GM18526 (cell line): ENCODE data around the gene ZER1.

Source experiments
- POLR2A ChIP-seq: IDR thresholded peaks from 3 replicates; pipeline ENCODE4 v1.6.1; 2011; ENCODE audit not compliant: insufficient read length; ENCODE audit errors: extremely low read depth

The ZER1 gene

DNA sequence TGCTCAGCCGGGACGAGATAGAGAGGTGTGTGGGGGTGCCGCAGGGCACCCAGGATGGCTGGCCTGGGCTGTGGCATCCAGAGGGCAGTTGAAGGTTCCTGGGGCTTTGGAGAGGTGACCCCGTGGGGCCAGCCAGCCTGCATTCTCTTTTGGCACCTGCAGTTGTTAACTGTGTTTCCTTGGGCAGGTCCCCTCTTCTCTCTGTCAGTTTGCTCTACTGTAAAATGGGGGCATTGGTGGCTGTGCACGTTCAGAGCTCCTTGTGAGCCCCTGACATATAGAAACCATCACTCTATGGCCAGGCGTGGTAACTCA is 56.3 kb downstream of the ZER1 start:
- no peak for TF ChIP-seq POLR2A

DNA sequence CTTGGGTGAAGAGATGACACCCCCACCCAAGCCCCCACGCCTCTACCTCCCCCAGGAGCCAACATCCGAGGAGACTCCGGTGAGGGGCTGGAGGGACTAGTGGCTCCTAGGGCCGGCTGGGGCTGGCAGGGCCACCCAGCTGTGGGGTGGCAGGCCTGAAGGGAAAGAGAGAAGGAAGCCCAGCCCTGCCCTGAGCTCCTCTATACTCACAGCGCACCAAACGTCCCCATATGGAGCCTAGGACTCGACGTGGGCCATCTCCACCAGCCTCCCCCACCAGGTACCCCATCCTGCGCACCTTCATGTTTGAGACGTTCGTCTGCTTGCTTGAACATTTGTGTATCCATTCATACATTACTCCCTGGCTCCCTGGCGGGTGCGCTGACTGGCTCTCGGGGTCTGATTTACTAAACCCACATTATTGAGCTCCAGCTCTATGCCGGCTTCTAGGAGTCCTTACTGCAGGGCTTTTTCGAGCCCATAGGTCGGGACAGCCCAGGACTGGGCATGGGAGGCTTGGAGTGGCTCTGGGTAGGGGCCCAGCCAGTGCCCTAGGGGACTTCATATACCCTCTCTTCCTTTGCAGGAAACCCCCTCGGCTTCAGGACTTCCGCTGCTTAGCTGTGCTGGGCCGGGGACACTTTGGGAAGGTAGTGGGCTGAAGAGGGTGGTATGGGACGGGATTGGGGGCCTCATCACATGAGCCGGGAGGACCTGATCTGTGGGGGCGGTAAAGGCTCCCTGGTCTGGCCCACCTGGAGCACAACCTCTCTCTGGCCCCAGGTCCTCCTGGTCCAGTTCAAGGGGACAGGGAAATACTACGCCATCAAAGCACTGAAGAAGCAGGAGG is 56.9 kb downstream of the ZER1 start:
- no peak for TF ChIP-seq POLR2A

DNA sequence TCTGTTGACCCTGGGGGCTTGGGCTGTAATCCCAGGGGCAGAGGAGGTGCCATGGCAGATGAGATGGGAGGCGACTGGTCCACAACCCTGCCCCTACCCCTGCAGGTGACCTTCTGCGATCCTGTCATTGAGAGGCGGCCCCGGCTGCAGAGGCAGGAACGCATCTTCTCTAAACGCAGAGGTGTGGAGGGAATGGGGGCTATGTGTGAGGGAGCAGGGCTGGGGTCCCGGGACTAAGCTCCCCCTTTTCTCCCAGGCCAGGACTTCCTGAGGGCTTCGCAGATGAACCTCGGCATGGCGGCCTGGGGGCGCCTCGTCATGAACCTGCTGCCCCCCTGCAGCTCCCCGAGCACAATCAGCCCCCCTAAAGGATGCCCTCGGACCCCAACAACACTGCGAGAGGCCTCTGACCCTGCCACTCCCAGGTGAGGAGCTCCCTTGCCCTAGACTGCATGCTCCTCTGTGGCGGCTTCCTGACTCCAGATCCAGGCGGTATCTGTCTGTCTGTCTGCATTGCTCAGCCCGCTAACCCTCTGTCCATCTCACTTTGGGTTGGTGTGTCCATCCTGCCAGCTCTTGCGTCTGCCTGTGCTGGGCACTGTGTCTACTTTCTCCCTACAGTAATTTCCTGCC is 57.7 kb downstream of the ZER1 start:
- no peak for TF ChIP-seq POLR2A

GRCh38 chr9:128713411-128713780 is 58.3 kb downstream of the ZER1 start:
- TF ChIP-seq POLR2A, result no peak

GRCh38 chr9:128712451-128713410 is 59.0 kb downstream of the ZER1 start:
- TF ChIP-seq POLR2A, result no peak

GRCh38 chr9:128707446-128707845 is 64.3 kb downstream of the ZER1 start:
- TF ChIP-seq POLR2A, result no peak

- no peak for TF ChIP-seq POLR2A
These were observed 64.9 kb downstream of the ZER1 start for GRCh38 chr9:128706671-128707381.

- TF ChIP-seq POLR2A, result no peak
These were observed 65.7 kb downstream of the ZER1 start for GRCh38 chr9:128706045-128706444.

DNA sequence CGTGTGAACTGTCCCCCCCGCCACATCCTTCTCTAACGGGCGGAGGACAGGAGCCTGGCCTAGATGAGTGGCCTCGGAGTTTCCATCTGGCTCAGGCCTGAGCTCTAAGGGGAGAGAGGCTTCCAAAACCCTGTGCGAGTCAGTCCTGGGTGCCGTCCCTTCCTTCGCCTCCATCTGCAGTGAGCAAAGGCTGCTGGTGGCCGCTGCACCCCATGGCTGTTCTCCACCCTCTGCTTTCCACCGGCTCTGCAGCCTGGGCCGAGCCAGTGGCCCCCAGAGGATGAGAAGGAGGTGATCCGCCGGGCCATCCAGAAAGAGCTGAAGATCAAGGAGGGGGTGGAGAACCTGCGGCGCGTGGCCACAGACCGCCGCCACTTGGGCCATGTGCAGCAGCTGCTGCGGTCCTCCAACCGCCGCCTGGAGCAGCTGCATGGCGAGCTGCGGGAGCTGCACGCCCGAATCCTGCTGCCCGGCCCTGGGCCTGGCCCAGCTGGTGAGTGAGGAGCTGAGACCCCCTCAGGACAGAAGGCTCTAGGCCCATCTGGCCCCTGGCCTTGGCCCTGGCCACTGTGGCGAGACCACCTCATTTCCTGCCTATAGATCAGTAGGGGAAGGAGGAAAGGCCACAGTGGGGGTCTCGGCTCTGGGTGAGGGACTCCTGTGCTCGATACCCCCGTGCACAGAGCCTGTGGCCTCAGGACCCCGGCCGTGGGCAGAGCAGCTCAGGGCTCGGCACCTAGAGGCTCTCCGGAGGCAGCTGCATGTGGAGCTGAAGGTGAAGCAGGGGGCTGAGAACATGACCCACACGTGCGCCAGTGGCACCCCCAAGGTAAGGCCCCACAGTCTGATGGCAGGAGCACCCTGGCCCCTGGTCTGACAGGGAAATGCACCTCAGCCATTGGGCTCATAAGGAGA is 66.4 kb downstream of the ZER1 start:
- no peak for TF ChIP-seq POLR2A

DNA sequence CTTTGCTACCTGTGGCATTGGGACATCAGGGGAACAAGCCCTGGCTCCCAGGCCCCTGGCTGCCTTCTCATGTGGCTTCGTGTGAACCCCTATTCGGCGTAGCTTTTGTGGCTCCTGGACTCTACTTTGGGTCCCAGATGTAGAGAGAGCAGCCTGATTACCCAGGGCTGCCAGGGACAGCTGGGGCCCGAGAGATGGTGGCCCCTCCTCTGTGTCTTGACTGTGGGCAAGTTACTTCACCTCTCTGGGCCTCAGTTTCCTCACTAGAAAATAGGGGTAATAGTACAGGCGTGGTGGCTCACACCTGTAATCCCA is 67.4 kb downstream of the ZER1 start:
- no peak for TF ChIP-seq POLR2A

GRCh38 chr9:128703616-128704355 is 67.9 kb downstream of the ZER1 start:
- TF ChIP-seq POLR2A, result no peak

GRCh38 chr9:128702949-128703615 is 68.6 kb downstream of the ZER1 start:
- no peak for TF ChIP-seq POLR2A

- TF ChIP-seq POLR2A, result peak; percentile 53
These were observed 69.2 kb downstream of the ZER1 start, which contains the start of gene PKN3 for GRCh38 chr9:128702445-128702948. TSS of gene PKN3 (plus strand) at chr9:128702503. CDS start at chr9:128702916, 413 bp downstream.
